Prostate gland (tissue), 2 donors: ENCODE measurements around the gene SLC25A12.

Source experiments
- CTCF ChIP-seq, 4 experiments: fragments of 200-600 bp in 2 of 4; fragments of 450-650 bp in 2 of 4; sonication (generic) in 2 of 4; IDR thresholded peaks; 1 replicate in 3 of 4; 2 replicates in 1 of 4; pipeline ENCODE4 v1.5.1; 2016 to 2019; ENCODE audit warnings: antibody characterized with exemption in 4 of 4, mild to moderate bottlenecking in 2 of 4, moderate library complexity in 2 of 4
- POLR2A ChIP-seq: fragments of 450-650 bp; IDR thresholded peaks from one replicate; pipeline ENCODE4 v1.6.1; 2016; ENCODE audit warnings: antibody characterized with exemption, mild to moderate bottlenecking
- POLR2AphosphoS5 ChIP-seq: sonication (generic); formaldehyde crosslinking; IDR thresholded peaks from one replicate; pipeline ENCODE4 v1.6.1; 2017; ENCODE audit warnings: antibody characterized with exemption

- TF ChIP-seq CTCF (IDR thresholded peaks at IDR 0.05) (no peak), POLR2A (no peak), POLR2AphosphoS5 (no peak)
Measured at GRCh38 chr2:171807119-171807518, 86.9 kb downstream of the SLC25A12 start.
